ENCODE data around the gene TCERG1L.
"Not testable (repeated sequence)": the region's sequence is repeated elsewhere in the genome, so short reads cannot be mapped to it uniquely, and the experiment has no call there.

TCERG1L gene

GRCh38 chr10:131179361-131179760 lies 132.2 kb downstream of the TCERG1L start:
- no peak for DNase-seq

GRCh38 chr10:131178521-131179331 lies 132.8 kb downstream of the TCERG1L start:
- no peak for DNase-seq

GRCh38 chr10:131177431-131178327 lies 133.8 kb downstream of the TCERG1L start:
- peak; percentile 15 for DNase-seq

GRCh38 chr10:131176907-131177306 lies 134.6 kb downstream of the TCERG1L start:
- DNase-seq: no peak

- not testable (repeated sequence) for DNase-seq
Observed at GRCh38 chr10:131176324-131176723, 135.2 kb downstream of the TCERG1L start.

GRCh38 chr10:131175891-131176290 lies 135.6 kb downstream of the TCERG1L start:
- no peak for DNase-seq

GRCh38 chr10:131174651-131175540 lies 136.6 kb downstream of the TCERG1L start:
- DNase-seq: no peak

- no peak for DNase-seq
Observed at GRCh38 chr10:131174211-131174565, 137.3 kb downstream of the TCERG1L start.

GRCh38 chr10:131173484-131174210 lies 137.9 kb downstream of the TCERG1L start:
- DNase-seq: no peak

GRCh38 chr10:131172433-131172832 lies 139.1 kb downstream of the TCERG1L start:
- DNase-seq: no peak

- DNase-seq: no peak
Observed at GRCh38 chr10:131169146-131169545, 142.4 kb downstream of the TCERG1L start.

- no peak for DNase-seq
Observed at GRCh38 chr10:131168238-131168875, 143.2 kb downstream of the TCERG1L start.

GRCh38 chr10:131167036-131167860 lies 144.3 kb downstream of the TCERG1L start:
- no peak for DNase-seq

- no peak for DNase-seq
Observed at GRCh38 chr10:131166486-131166885, 145.0 kb downstream of the TCERG1L start.

- no peak for DNase-seq
Observed at GRCh38 chr10:131165092-131165491, 146.4 kb downstream of the TCERG1L start.

- no peak for DNase-seq
Observed at GRCh38 chr10:131162866-131163843, 148.4 kb downstream of the TCERG1L start.

- DNase-seq: no peak
Observed at GRCh38 chr10:131162211-131162610, 149.3 kb downstream of the TCERG1L start.

- DNase-seq: no peak
Observed at GRCh38 chr10:131161087-131161486, 150.4 kb downstream of the TCERG1L start.

- DNase-seq: no peak
Observed at GRCh38 chr10:131160219-131160875, 151.2 kb downstream of the TCERG1L start.

All from fibroblast of skin of right biceps (primary cell).